A673 (cell line): ENCODE measurements around the gene LRRC4C. TPM values are rescaled to one million over a fixed set of nuclear protein-coding genes. Genes with fewer than 3 reads are reported as not detected.

ENCODE experiments used
- BruUV-seq: library from RNA; stranded (reverse); fragments of 400-500 nt; replicated peaks from 2 replicates; lab custom pipeline; 2021; lab: Mats Ljungman, UMichigan
- CTCF ChIA-PET: fragments of 300-600 bp; sonication (Branson Sonifier 250); formaldehyde crosslinking; loops from one replicate; lab custom pipeline; 2022; ENCODE audit warnings: antibody characterized with exemption; lab: Charles Lee
- POLR2A ChIA-PET: fragments of 300-600 bp; sonication (Branson Sonifier 250); formaldehyde crosslinking; loops from one replicate; lab custom pipeline; 2022; ENCODE audit warnings: antibody characterized with exemption; ENCODE audit not compliant: low non-redundant PET; lab: Charles Lee
- DNase-seq: peaks from one replicate; pipeline ENCODE4 v3.0.0-alpha.2; 2015; ENCODE audit warnings: low spot score
- H3K27ac ChIP-seq: fragments of 200-600 bp; sonication (generic); 2 replicates; pipeline ENCODE4 v1.5.1; 2016; ENCODE audit warnings: mixed run types, low read depth, mild to moderate bottlenecking, mixed read lengths, antibody characterized with exemption, low read length; ENCODE audit not compliant: poor library complexity, severe bottlenecking
- H3K27me3 ChIP-seq: fragments of 200-600 bp; sonication (generic); replicated peaks from 2 replicates; pipeline ENCODE4 v1.6.1; 2017; ENCODE audit warnings: mixed run types, low read depth, mild to moderate bottlenecking, mixed read lengths, antibody characterized with exemption, low read length; ENCODE audit not compliant: insufficient read depth, poor library complexity
- H3K36me3 ChIP-seq: fragments of 200-600 bp; sonication (generic); 2 replicates; pipeline ENCODE4 v1.6.1; 2016; ENCODE audit warnings: mixed run types, mild to moderate bottlenecking, mixed read lengths, antibody characterized with exemption, low read length; ENCODE audit not compliant: insufficient read depth, poor library complexity, severe bottlenecking
- H3K4me1 ChIP-seq: fragments of 200-600 bp; sonication (generic); 2 replicates; pipeline ENCODE4 v1.6.1; 2017; ENCODE audit warnings: mixed run types, mild to moderate bottlenecking, mixed read lengths, antibody characterized with exemption, low read length; ENCODE audit not compliant: insufficient read depth, poor library complexity, severe bottlenecking
- H3K4me3 ChIP-seq: fragments of 200-600 bp; sonication (generic); 2 replicates; pipeline ENCODE4 v1.5.1; 2016; ENCODE audit warnings: low read depth, mixed run types, mild to moderate bottlenecking, mixed read lengths, low read length; ENCODE audit not compliant: poor library complexity, severe bottlenecking
- H3K9me3 ChIP-seq: fragments of 200-600 bp; sonication (generic); 2 replicates; pipeline ENCODE4 v1.6.1; 2016; ENCODE audit warnings: mixed run types, low read depth, mild to moderate bottlenecking, mixed read lengths, antibody characterized with exemption, low read length; ENCODE audit not compliant: poor library complexity, severe bottlenecking
- CTCF ChIP-seq: fragments of 300-800, 200-600 bp; sonication (generic); conservative IDR thresholded peaks from 2 replicates; pipeline ENCODE4 v1.5.1; 2017; ENCODE audit warnings: low read depth, mild to moderate bottlenecking, antibody characterized with exemption, low read length, moderate library complexity, mixed read lengths
- EZH2 ChIP-seq: fragments of 200-600 bp; sonication (generic); IDR thresholded peaks from 2 replicates; pipeline ENCODE4 v1.6.1; 2017; ENCODE audit warnings: borderline replicate concordance, low read depth, mild to moderate bottlenecking, mixed read lengths, antibody characterized with exemption, low read length; ENCODE audit not compliant: poor library complexity, severe bottlenecking
- intact Hi-C: fragments of 100-400 bp; cut with micrococcal nuclease; formaldehyde crosslinking; loops from one replicate; pipeline ENCODE4 v1.10.0; 2022; ENCODE audit not compliant: unreplicated experiment
- total RNA-seq: library from RNA; stranded (reverse); gene quantifications from 2 replicates; pipeline ENCODE4 v1.2.3, GENCODE V29; 2021

Gene LRRC4C
- total RNA-seq, 1 experiment from 2014 or later, result 38.3 TPM

DNA sequence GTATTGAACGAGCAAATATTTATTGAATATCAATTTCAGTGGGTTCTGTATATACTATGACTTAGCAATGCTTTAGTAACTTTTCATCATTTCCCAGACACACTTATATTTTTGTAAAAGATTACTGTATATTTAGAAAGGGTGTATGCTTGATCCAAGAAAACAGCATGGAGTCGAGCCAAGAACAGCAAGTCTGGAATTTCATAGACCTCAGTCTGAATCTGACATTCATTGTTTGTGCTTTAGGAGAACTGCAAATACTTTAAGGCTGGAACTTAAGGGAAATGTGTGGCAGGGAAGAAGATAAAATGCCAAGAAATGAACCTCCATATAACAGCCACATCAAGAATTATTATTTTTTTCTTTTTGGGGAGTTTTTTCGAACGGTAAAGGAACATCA lies 1156.8 kb downstream of the LRRC4C start:
- no peaks in the 10 kb centered on the region for H3K36me3 ChIP-seq
- BruUV-seq, result no TSS peak
- CTCF ChIA-PET, result interaction anchor here (2.2 kb wide), 1 partner anchor 9 kb away, joined by 9 read pairs; no protein-coding TSS in a partner anchor
- no peak overlapping the region for H3K4me3 ChIP-seq
- POLR2A ChIA-PET, result no interaction called here
- no peak for DNase-seq
- intact Hi-C loops, result no loop called here
- TF ChIP-seq EZH2 (no peak), CTCF (no peak)
- no peaks in the 10 kb centered on the region for H3K9me3 ChIP-seq
- H3K27ac ChIP-seq, result no peak overlapping the region
- H3K27me3 ChIP-seq, result no peaks in the 10 kb centered on the region
- peaks cover 9% of the 10 kb centered on the region for H3K4me1 ChIP-seq

GRCh38 chr11:40295466-40295865 lies 1164.0 kb downstream of the LRRC4C start:
- no peak overlapping the region for H3K4me3 ChIP-seq
- no peak overlapping the region for H3K27ac ChIP-seq
- ChIA-PET POLR2A (no interaction called here), CTCF (interaction anchor here (1.4 kb wide), 1 partner anchor 906 kb away, joined by 6 read pairs; no protein-coding TSS in a partner anchor)
- DNase-seq, result no peak
- no peaks in the 10 kb centered on the region for H3K27me3 ChIP-seq
- no peaks in the 10 kb centered on the region for H3K36me3 ChIP-seq
- no peaks in the 10 kb centered on the region for H3K9me3 ChIP-seq
- intact Hi-C loops, result loop anchor here (2.0 to 10.0 kb wide), 3 partner anchors 321 to 1075 kb away; no protein-coding TSS in a partner anchor
- no peak for TF ChIP-seq EZH2
- 0 out of 2 replicates have a peak, but pooled peaks have one; percentile 29 for TF ChIP-seq CTCF
- no TSS peak for BruUV-seq
- H3K4me1 ChIP-seq, result no peaks in the 10 kb centered on the region

GRCh38 chr11:40294741-40295140 lies 1164.7 kb downstream of the LRRC4C start:
- Histone ChIP-seq H3K27me3 (no peaks in the 10 kb centered on the region), H3K9me3 (no peaks in the 10 kb centered on the region), H3K27ac (no peak overlapping the region), H3K36me3 (no peaks in the 10 kb centered on the region), H3K4me1 (peaks cover 1% of the 10 kb centered on the region), H3K4me3 (no peak overlapping the region)
- intact Hi-C loops, result loop anchor here (1.0 to 10.0 kb wide), 7 partner anchors 77 to 1074 kb away; no protein-coding TSS in a partner anchor
- ChIA-PET POLR2A (interaction anchor here (0.6 to 1.0 kb wide), 2 partner anchors 837 to 920 kb away, joined by 3 read pairs; no protein-coding TSS in a partner anchor), CTCF (interaction anchor here (0.7 to 2.0 kb wide), 10 partner anchors 9 to 1074 kb away, joined by 3 to 11 read pairs (median 4); no protein-coding TSS in a partner anchor)
- BruUV-seq, result no TSS peak
- TF ChIP-seq EZH2 (no peak), CTCF (no peak)
- no peak for DNase-seq
